Type B pancreatic cell (in vitro differentiated cells): Measurements from ENCODE around the gene SLC52A3. TPM values are rescaled to one million over a fixed set of nuclear protein-coding genes. Genes with fewer than 3 reads are reported as not detected.
"Not testable (repeated sequence)": the region's sequence is repeated elsewhere in the genome, so short reads cannot be mapped to it uniquely, and the experiment has no call there.

Experiments
- DNase-seq: peaks from one replicate; pipeline ENCODE4 v3.0.0; 2021; ENCODE audit warnings: mixed read lengths; ENCODE audit not compliant: unreplicated experiment; ENCODE audit errors: extremely low spot score
- H3K27ac Mint-ChIP-seq: 2 replicates; pipeline ENCODE4 v1.8.0; 2021; ENCODE audit warnings: mild to moderate bottlenecking, mixed read lengths
- H3K27me3 Mint-ChIP-seq: 2 replicates; pipeline ENCODE4 v1.8.0; 2021; ENCODE audit warnings: mixed read lengths
- H3K36me3 Mint-ChIP-seq: 2 replicates; pipeline ENCODE4 v1.8.0; 2021; ENCODE audit warnings: mixed read lengths
- H3K4me1 Mint-ChIP-seq: one replicate; pipeline ENCODE4 v1.8.0; 2021; ENCODE audit warnings: mixed read lengths; ENCODE audit not compliant: unreplicated experiment
- H3K4me3 Mint-ChIP-seq: 2 replicates; pipeline ENCODE4 v1.8.0; 2021; ENCODE audit warnings: mild to moderate bottlenecking, mixed read lengths
- H3K9me3 Mint-ChIP-seq: 2 replicates; pipeline ENCODE4 v1.8.0; 2021; ENCODE audit warnings: mixed read lengths
- CTCF ChIP-seq: fragments of 200-600 bp; sonication (generic); conservative IDR thresholded peaks from 2 replicates; pipeline ENCODE4 v1.5.0; 2021; ENCODE audit warnings: antibody characterized with exemption, mild to moderate bottlenecking
- long read RNA-seq: library from polyadenylated mRNA; unstranded; transcript quantifications from one replicate; pipeline ENCODE4 v2.0.0, GENCODE V29; 2020
- total RNA-seq: library from RNA; stranded (reverse); gene quantifications from 2 replicates; pipeline ENCODE4 v1.2.1, GENCODE V29; 2021; ENCODE audit warnings: low replicate concordance

Gene SLC52A3
- 1.3 and 2.1 TPM in 2 replicates for total RNA-seq
- long read RNA-seq, partial matches to known transcripts = 0 of 7 reads
- long read RNA-seq, other reads (novel, unspliced or antisense) = 2 of 7 reads

- TF ChIP-seq CTCF = peak; percentile 34
- peaks cover 3% of the 10 kb centered on the region for H3K27me3 Mint-ChIP-seq
Observed at GRCh38 chr20:768426-768978, at the start of gene SLC52A3. SLC52A3 (minus strand) TSS chr20:768500; CDS start chr20:765774, 2,726 bp downstream.

GRCh38 chr20:815914-816606 is 47.8 kb upstream of the SLC52A3 start:
- Mint-ChIP-seq H3K9me3 (no peaks in the 10 kb centered on the region), H3K27me3 (peaks cover 13% of the 10 kb centered on the region), H3K27ac (no peak overlapping the region), H3K36me3 (no peaks in the 10 kb centered on the region), H3K4me1 (peaks cover 8% of the 10 kb centered on the region), H3K4me3 (no peak overlapping the region)
- DNase-seq = no peak
- TF ChIP-seq CTCF = peak; percentile 97

More at GRCh38 chr20:768426-768978, at the start of gene SLC52A3:
- H3K9me3 Mint-ChIP-seq = peaks cover 5% of the 10 kb centered on the region
- DNase-seq = no peak
- no peaks in the 10 kb centered on the region for H3K36me3 Mint-ChIP-seq
- peaks cover 11% of the 10 kb centered on the region for H3K4me1 Mint-ChIP-seq
- H3K27ac Mint-ChIP-seq = peak within 1 kb of the TSS; percentile 84
- H3K4me3 Mint-ChIP-seq = peak within 1 kb of the TSS; percentile 25

- no peak for DNase-seq
- Mint-ChIP-seq H3K27me3 (peaks cover 15% of the 10 kb centered on the region), H3K4me1 (peaks cover 6% of the 10 kb centered on the region), H3K4me3 (no peak overlapping the region), H3K27ac (no peak overlapping the region), H3K9me3 (no peaks in the 10 kb centered on the region), H3K36me3 (no peaks in the 10 kb centered on the region)
- TF ChIP-seq CTCF = no peak
Observed at GRCh38 chr20:815226-815625, 46.9 kb upstream of the SLC52A3 start.

GRCh38 chr20:813390-813789 is 45.1 kb upstream of the SLC52A3 start:
- TF ChIP-seq CTCF = no peak
- H3K9me3 Mint-ChIP-seq = no peaks in the 10 kb centered on the region
- H3K4me1 Mint-ChIP-seq = peaks cover 6% of the 10 kb centered on the region
- DNase-seq = no peak
- no peak overlapping the region for H3K27ac Mint-ChIP-seq
- no peaks in the 10 kb centered on the region for H3K36me3 Mint-ChIP-seq
- H3K27me3 Mint-ChIP-seq = peaks cover 22% of the 10 kb centered on the region
- H3K4me3 Mint-ChIP-seq = no peak overlapping the region

- not testable (repeated sequence) for H3K9me3 Mint-ChIP-seq, H3K36me3 Mint-ChIP-seq, H3K4me3 Mint-ChIP-seq, DNase-seq, H3K27ac Mint-ChIP-seq, H3K4me1 Mint-ChIP-seq
- peaks cover 22% of the 10 kb centered on the region for H3K27me3 Mint-ChIP-seq
Observed at GRCh38 chr20:812435-812814, 44.1 kb upstream of the SLC52A3 start.

- H3K4me1 Mint-ChIP-seq, H3K4me3 Mint-ChIP-seq, H3K9me3 Mint-ChIP-seq, H3K27ac Mint-ChIP-seq, H3K36me3 Mint-ChIP-seq, DNase-seq: not testable (repeated sequence)
- peaks cover 22% of the 10 kb centered on the region for H3K27me3 Mint-ChIP-seq
Observed at GRCh38 chr20:811776-812434, 43.6 kb upstream of the SLC52A3 start.
